WTC11 (cell line): ENCODE data around the gene CHRM4. TPM values are rescaled to one million over a fixed set of nuclear protein-coding genes. Genes with fewer than 3 reads are reported as not detected.
"Not testable (repeated sequence)": the region's sequence is repeated elsewhere in the genome, so short reads cannot be mapped to it uniquely, and the experiment has no call there.

Experiments used
- ATAC-seq: fragments of 200-7000 bp; cut with Tn5 transposase; 2 replicates; pipeline ENCODE4 v1.10.0; 2021; ENCODE audit warnings: mild to moderate bottlenecking, moderate library complexity
- CTCF ChIA-PET: fragments of 300-600 bp; sonication (Branson Sonifier 250); formaldehyde crosslinking; loops from one replicate; lab custom pipeline; 2021; ENCODE audit warnings: antibody characterized with exemption; lab: Charles Lee
- POLR2A ChIA-PET: fragments of 350-600 bp; sonication (Branson Sonifier 250); formaldehyde crosslinking; loops from one replicate; lab custom pipeline; 2021; ENCODE audit warnings: antibody characterized with exemption; lab: Charles Lee
- DNase-seq: peaks from one replicate; pipeline ENCODE4 v3.0.0; 2021; ENCODE audit warnings: low spot score
- H3K27ac Mint-ChIP-seq: 2 replicates; pipeline ENCODE4 v1.8.0; 2021; ENCODE audit warnings: mixed read lengths
- H3K27me3 Mint-ChIP-seq: 2 replicates; pipeline ENCODE4 v1.8.0; 2021; ENCODE audit warnings: low read depth, mild to moderate bottlenecking, moderate library complexity, mixed read lengths
- H3K36me3 Mint-ChIP-seq: 2 replicates; pipeline ENCODE4 v1.8.0; 2021; ENCODE audit warnings: mixed read lengths
- H3K4me1 Mint-ChIP-seq: 2 replicates; pipeline ENCODE4 v1.8.0; 2022; ENCODE audit warnings: mixed read lengths
- H3K4me3 Mint-ChIP-seq: 2 replicates; pipeline ENCODE4 v1.8.0; 2021; ENCODE audit warnings: mild to moderate bottlenecking, moderate library complexity, mixed read lengths
- H3K9me3 Mint-ChIP-seq: 2 replicates; pipeline ENCODE4 v1.8.0; 2021; ENCODE audit warnings: mixed read lengths
- CBFB ChIP-seq: sonication (generic); formaldehyde crosslinking; IDR thresholded peaks from 2 replicates; pipeline ENCODE4 v1.8.1; 2022; ENCODE audit warnings: mild to moderate bottlenecking, low read depth, missing genetic modification reagents
- CREB1 ChIP-seq: sonication (generic); formaldehyde crosslinking; IDR thresholded peaks from 2 replicates; pipeline ENCODE4 v1.8.0; 2023; ENCODE audit warnings: mild to moderate bottlenecking, missing genetic modification reagents
- EMX1 ChIP-seq: fragments of 250-450 bp; sonication (Bioruptor Pico); IDR thresholded peaks from 2 replicates; pipeline ENCODE4 v1.8.0; 2021; ENCODE audit warnings: mild to moderate bottlenecking
- GTF2I ChIP-seq: fragments of 250-450 bp; sonication (Bioruptor Pico); conservative IDR thresholded peaks from 2 replicates; pipeline ENCODE4 v1.4.0; 2021; ENCODE audit warnings: mild to moderate bottlenecking
- NFYB ChIP-seq: sonication (generic); formaldehyde crosslinking; conservative IDR thresholded peaks from 2 replicates; pipeline ENCODE4 v1.8.0; 2022; ENCODE audit warnings: low read depth, missing genetic modification reagents
- SMAD3 ChIP-seq: sonication (generic); formaldehyde crosslinking; IDR thresholded peaks from 2 replicates; pipeline ENCODE4 v1.8.0; 2022; ENCODE audit warnings: missing genetic modification reagents, mild to moderate bottlenecking, borderline replicate concordance
- SOX15 ChIP-seq: fragments of 250-450 bp; sonication (Bioruptor Pico); IDR thresholded peaks from 2 replicates; pipeline ENCODE4 v1.9.0; 2021; ENCODE audit warnings: mild to moderate bottlenecking
- TEAD1 ChIP-seq: sonication (generic); formaldehyde crosslinking; IDR thresholded peaks from 2 replicates; pipeline ENCODE4 v1.8.0; 2022; ENCODE audit warnings: mild to moderate bottlenecking, missing genetic modification reagents
- ZNF219 ChIP-seq: sonication (generic); formaldehyde crosslinking; IDR thresholded peaks from 2 replicates; pipeline ENCODE4 v1.8.0; 2023; ENCODE audit warnings: missing genetic modification reagents, mild to moderate bottlenecking, borderline replicate concordance
- total RNA-seq: library from RNA; stranded (reverse); gene quantifications from 3 replicates; pipeline ENCODE4 v1.2.3, GENCODE V29; 2021
- TF ChIP-seq, protein P1 (sequence below): fragments of 250-450 bp; sonication (Bioruptor Pico); IDR thresholded peaks from 2 replicates; pipeline ENCODE4 v1.9.0; 2021; ENCODE audit warnings: mild to moderate bottlenecking
- TF ChIP-seq, protein P2 (sequence below): sonication (generic); formaldehyde crosslinking; IDR thresholded peaks from 2 replicates; pipeline ENCODE4 v1.8.0; 2022; ENCODE audit warnings: mild to moderate bottlenecking, missing genetic modification reagents
- TF ChIP-seq, protein P3 (sequence below): sonication (generic); formaldehyde crosslinking; IDR thresholded peaks from 2 replicates; pipeline ENCODE4 v1.8.0; 2023; ENCODE audit warnings: missing genetic modification reagents

Gene CHRM4
- total RNA-seq, 1 experiment from 2014 or later = 0.85 TPM

DNA sequence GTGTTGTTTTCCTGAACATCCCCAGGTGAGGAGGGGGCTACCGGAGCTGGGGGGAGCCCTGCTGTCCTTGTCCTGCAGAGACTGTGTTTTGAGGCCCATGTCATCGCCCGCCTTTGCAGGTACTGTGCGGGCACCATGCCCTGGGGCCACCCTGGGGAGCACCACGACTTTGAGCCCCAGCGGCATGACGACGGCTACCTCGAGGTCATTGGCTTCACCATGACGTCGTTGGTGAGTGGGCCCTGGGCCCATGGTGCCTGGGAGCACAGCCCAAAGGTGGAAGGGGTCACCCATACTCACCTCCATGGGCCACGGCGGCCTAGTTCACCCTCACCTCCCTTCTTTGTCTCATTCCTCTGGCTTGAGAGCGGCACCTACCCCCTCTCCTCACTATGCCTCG is 16.8 kb downstream of the CHRM4 start (continued):
- TF ChIP-seq CBFB (no peak), TEAD1 (no peak), GTF2I (CRISPR knock-in tag) (no peak), SOX15 (CRISPR knock-in tag) (no peak), SMAD3 (no peak)
- TF ChIP-seq, protein P1, sequence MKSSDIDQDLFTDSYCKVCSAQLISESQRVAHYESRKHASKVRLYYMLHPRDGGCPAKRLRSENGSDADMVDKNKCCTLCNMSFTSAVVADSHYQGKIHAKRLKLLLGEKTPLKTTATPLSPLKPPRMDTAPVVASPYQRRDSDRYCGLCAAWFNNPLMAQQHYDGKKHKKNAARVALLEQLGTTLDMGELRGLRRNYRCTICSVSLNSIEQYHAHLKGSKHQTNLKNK (CRISPR knock-in tag) = no peak
- TF ChIP-seq, all 79 proteins: peak for 0

DNA sequence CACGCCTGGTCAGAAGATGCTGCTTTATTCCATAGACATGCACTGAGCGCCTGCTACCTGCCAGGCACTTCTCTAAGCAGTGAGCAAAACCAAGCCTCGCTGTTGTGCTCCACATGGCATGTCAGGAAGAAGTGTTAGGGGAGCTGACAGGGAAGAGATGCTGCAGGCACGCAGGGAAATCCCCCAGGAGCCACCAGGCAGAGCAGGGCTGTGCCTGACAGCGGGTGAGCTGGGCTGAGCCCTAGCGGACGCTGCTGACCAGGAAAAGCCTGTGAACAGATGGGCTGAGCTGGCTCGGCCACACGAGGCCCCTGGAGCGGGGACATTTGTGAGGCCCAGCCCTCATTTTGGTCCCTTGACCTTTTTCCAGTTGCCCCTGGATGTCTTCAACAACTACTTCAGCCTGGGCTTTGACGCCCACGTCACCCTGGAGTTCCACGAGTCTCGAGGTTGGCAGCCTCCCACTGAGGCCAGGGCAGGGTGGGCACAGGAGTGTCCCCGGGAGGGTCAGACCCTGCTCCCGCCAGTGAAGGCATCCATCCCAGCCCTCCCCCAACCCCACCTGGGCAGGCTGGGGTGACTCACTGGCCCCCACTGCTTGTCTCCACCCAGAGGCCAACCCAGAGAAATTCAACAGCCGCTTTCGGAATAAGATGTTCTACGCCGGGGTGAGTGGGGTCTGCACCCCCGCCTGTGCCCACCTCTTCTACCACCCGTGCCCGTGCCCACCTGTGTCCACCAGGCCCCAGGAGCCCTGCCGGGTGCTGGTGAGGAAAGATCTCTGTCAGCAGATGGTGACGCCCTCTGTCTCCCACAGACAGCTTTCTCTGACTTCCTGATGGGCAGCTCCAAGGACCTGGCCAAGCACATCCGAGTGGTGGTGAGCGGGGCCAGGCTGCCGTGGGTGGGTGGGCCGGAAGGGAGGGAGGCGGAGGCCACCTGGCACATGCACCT is 17.5 kb downstream of the CHRM4 start:
- no peak for DNase-seq
- H3K4me3 Mint-ChIP-seq = no peak overlapping the region
- H3K27me3 Mint-ChIP-seq = no peaks in the 10 kb centered on the region
- H3K27ac Mint-ChIP-seq = no peak overlapping the region
- no peak for TF ChIP-seq TEAD1
- TF ChIP-seq, protein P2, sequence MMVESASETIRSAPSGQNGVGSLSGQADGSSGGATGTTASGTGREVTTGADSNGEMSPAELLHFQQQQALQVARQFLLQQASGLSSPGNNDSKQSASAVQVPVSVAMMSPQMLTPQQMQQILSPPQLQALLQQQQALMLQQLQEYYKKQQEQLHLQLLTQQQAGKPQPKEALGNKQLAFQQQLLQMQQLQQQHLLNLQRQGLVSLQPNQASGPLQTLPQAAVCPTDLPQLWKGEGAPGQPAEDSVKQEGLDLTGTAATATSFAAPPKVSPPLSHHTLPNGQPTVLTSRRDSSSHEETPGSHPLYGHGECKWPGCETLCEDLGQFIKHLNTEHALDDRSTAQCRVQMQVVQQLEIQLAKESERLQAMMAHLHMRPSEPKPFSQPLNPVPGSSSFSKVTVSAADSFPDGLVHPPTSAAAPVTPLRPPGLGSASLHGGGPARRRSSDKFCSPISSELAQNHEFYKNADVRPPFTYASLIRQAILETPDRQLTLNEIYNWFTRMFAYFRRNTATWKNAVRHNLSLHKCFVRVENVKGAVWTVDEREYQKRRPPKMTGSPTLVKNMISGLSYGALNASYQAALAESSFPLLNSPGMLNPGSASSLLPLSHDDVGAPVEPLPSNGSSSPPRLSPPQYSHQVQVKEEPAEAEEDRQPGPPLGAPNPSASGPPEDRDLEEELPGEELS (CRISPR knock-in tag) = no peak
- TF ChIP-seq NFYB (CRISPR knock-in tag) = no peak
- no peaks in the 10 kb centered on the region for H3K9me3 Mint-ChIP-seq
- ChIA-PET POLR2A (interaction anchor here (0.6 kb wide), 1 partner anchor 314 kb away, joined by 3 read pairs; no protein-coding TSS in a partner anchor), CTCF (interaction anchor here (0.6 to 0.7 kb wide), 2 partner anchors 16 to 18 kb away, joined by 3 to 14 read pairs; no protein-coding TSS in a partner anchor)
- H3K4me1 Mint-ChIP-seq = peaks cover 14% of the 10 kb centered on the region
- peaks cover 41% of the 10 kb centered on the region for H3K36me3 Mint-ChIP-seq
- ATAC-seq = no peak

DNA sequence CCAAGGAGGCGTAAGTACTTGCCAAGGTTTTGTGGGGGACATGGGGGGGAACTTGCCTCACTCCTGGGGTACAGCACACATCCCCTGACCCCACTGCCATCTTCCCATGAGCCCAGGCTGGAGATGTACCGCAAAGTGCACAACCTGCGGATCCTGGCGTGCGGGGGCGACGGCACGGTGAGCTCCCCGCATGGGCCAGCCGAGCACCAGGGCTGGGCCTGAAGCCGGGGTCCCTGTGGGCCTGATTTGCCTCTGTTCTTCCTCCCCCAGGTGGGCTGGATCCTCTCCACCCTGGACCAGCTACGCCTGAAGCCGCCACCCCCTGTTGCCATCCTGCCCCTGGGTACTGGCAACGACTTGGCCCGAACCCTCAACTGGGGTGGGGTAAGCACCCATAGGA is 19.1 kb downstream of the CHRM4 start:
- POLR2A ChIA-PET, H3K27me3 Mint-ChIP-seq, DNase-seq, ATAC-seq, H3K27ac Mint-ChIP-seq, H3K9me3 Mint-ChIP-seq, H3K4me3 Mint-ChIP-seq: not testable (repeated sequence)
- CTCF ChIA-PET = interaction anchor here (0.8 to 1.0 kb wide), 2 partner anchors 16 to 133 kb away, joined by 3 to 5 read pairs; no protein-coding TSS in a partner anchor
- Mint-ChIP-seq H3K4me1 (peaks cover 10% of the 10 kb centered on the region), H3K36me3 (peaks cover 42% of the 10 kb centered on the region)

DNA sequence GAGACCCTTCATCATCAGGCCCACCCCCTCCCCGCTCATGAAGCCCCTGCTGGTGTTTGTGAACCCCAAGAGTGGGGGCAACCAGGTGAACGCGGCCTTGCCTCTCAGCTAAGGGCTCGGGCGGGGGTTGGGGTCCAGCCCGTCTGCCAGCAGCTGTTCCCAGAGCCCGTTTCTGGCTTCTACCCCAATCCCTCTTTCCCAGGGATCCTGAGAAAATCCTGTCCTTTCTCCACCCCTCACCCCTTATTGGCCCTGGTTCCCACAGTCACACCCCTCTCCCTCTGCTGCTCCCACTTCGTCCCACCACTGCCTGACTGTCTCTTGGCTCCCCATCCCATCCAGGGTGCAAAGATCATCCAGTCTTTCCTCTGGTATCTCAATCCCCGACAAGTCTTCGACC is 19.5 kb downstream of the CHRM4 start:
- Mint-ChIP-seq H3K4me3 (no peak overlapping the region), H3K36me3 (peaks cover 37% of the 10 kb centered on the region), H3K27ac (no peak overlapping the region), H3K4me1 (peaks cover 13% of the 10 kb centered on the region), H3K9me3 (no peaks in the 10 kb centered on the region), H3K27me3 (no peaks in the 10 kb centered on the region)
- CTCF ChIA-PET = interaction anchor here (0.8 to 1.3 kb wide), 3 partner anchors 12 to 133 kb away, joined by 3 to 5 read pairs (median 4); no protein-coding TSS in a partner anchor
- no peak for ATAC-seq
- TF ChIP-seq EMX1 (CRISPR knock-in tag) (no peak), ZNF219 (CRISPR knock-in tag) (no peak), CREB1 (CRISPR knock-in tag) (no peak)
- TF ChIP-seq, protein P3, sequence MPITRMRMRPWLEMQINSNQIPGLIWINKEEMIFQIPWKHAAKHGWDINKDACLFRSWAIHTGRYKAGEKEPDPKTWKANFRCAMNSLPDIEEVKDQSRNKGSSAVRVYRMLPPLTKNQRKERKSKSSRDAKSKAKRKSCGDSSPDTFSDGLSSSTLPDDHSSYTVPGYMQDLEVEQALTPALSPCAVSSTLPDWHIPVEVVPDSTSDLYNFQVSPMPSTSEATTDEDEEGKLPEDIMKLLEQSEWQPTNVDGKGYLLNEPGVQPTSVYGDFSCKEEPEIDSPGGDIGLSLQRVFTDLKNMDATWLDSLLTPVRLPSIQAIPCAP (CRISPR knock-in tag) = no peak
- POLR2A ChIA-PET = no interaction called here
- no peak for DNase-seq

DNA sequence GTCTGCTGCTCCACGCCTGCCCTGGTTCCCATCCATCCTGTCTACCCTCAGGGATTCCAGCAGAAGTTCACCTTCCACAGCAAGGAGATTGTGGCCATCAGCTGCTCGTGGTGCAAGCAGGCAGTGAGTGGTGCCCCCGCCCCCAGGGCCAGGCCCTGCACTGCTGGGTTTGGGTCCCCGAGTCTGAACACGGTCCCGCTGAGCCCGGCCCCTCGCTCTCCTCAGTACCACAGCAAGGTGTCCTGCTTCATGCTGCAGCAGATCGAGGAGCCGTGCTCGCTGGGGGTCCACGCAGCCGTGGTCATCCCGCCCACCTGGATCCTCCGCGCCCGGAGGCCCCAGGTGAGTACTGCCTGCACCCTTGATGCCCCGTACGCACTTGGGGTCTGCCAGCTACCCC is 20.3 kb downstream of the CHRM4 start:
- H3K36me3 Mint-ChIP-seq = peaks cover 31% of the 10 kb centered on the region
- H3K9me3 Mint-ChIP-seq, H3K4me3 Mint-ChIP-seq, H3K27me3 Mint-ChIP-seq, POLR2A ChIA-PET, H3K27ac Mint-ChIP-seq, DNase-seq, ATAC-seq: not testable (repeated sequence)
- CTCF ChIA-PET = interaction anchor here (1.3 to 11.8 kb wide), 2 partner anchors 11 to 19 kb away, joined by 4 to 231 read pairs; no protein-coding TSS in a partner anchor
- H3K4me1 Mint-ChIP-seq = peaks cover 14% of the 10 kb centered on the region
